ENCODE results near the gene SFXN3.
"Not testable (repeated sequence)": the region's sequence is repeated elsewhere in the genome, so short reads cannot be mapped to it uniquely, and the experiment has no call there.

Gene SFXN3

DNA sequence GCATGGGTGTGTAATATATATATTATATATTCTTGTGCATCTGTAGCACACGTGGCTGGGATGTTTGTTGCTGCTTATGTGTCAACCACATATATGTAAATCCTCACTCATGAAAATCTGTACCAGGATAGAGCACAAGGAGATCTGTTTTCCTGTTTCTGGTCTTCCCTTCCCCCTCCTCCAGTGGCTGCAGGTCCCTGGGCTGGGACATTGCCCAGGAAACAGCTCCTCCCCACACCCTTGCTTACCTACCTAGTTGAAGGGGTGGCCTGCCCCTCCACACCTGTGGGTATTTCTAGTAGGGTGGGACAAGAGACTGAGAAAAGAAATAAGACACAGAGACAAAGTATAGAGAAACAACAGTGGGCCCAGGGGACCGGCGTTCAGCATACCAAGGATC is 2.2 kb downstream of the SFXN3 start:
- CTCF ChIA-PET: interaction anchor here (1.1 to 28.8 kb wide), 6 partner anchors 8 to 109 kb away, joined by 3 to 855 read pairs (median 54); partner anchors contain the start of gene KAZALD1
- POLR2A ChIA-PET: no interaction called here
- no peak for DNase-seq (ENCODE audit: extremely low spot score)
- TF ChIP-seq CTCF (IDR thresholded peaks at IDR 0.05; ENCODE audit: control extremely low read depth, extremely low read depth, low read depth, missing control alignments): no peak

DNA sequence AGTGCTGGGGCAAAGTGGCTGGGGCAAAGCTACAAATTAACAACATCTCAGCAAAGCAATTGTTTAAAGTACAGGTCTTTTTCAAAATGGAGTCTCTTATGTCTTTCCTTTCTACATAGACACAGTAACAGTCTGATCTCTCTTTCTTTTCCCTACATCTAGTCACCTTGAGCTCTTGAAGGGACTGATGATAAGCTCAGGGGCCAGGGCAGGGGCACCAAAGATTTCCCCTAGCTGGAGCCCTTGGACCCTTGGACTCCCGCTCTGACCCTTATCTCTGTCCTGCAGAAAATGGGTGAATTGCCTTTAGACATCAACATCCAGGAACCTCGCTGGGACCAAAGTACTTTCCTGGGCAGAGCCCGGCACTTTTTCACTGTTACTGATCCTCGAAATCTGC is 3.4 kb downstream of the SFXN3 start:
- POLR2A ChIA-PET; DNase-seq (ENCODE audit: extremely low spot score): not testable (repeated sequence)
- CTCF ChIA-PET: interaction anchor here (0.7 to 28.8 kb wide), 5 partner anchors 9 to 172 kb away, joined by 3 to 855 read pairs (median 3); partner anchors contain the start of gene KAZALD1

- ChIA-PET CTCF (interaction anchor here (0.7 to 28.8 kb wide), 3 partner anchors 17 to 107 kb away, joined by 3 to 855 read pairs (median 3); partner anchors contain the start of gene KAZALD1), POLR2A (no interaction called here)
- DNase-seq (ENCODE audit: extremely low spot score): no peak
- no peak for TF ChIP-seq CTCF (IDR thresholded peaks at IDR 0.05; ENCODE audit: control extremely low read depth, extremely low read depth, low read depth, missing control alignments)
Observed at GRCh38 chr10:101035314-101035713, 4.3 kb downstream of the SFXN3 start.

DNA sequence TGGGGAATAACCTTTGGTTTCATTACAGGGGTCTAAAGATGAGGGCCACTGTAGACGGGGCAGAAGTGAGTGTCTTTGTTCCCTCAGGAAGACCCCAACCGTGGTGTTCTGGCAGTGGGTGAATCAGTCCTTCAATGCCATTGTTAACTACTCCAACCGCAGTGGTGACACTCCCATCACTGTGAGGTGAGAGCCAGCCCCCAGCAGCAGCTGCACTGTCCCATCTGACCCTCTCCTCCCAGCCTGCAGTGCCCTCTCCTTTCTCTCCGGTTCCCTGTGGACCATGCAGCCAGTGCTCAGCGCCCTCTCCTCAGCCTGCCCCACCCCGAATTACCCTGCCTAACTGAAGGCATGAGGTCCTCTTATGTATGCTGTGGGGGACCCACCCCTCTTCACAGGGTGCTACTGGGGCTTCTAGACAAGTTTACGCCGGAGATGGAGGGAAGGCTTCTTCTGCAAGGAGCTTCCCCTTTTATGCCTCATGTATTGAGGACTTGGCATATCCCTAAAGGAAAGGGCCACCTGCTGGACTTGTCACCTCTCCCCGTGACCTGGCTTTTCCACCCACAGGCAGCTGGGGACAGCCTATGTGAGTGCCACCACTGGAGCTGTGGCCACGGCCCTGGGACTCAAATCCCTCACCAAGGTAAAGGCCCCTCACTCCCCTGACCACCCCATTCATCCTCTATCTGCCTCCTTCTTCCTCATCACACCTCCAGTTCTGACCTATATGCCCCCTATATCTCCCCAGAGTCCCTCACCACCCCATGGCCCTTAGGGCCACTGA is 5.1 kb downstream of the SFXN3 start:
- POLR2A ChIA-PET: no interaction called here

DNA sequence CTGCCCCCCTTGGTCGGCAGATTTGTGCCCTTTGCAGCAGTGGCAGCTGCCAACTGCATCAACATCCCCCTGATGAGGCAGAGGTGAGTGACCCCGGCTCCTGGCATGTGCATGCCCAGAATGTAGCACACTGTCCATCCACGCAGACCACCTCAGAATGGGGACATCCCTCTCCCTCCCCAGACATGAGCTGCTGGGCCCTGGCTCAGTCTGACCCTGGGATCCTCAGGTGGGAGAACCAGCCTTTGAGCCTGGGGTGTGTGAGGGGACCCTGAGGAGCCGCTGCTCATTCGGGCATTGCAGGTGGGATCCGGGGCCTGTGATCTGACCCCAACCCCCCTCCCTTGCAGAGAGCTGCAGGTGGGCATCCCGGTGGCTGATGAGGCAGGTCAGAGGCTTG is 5.7 kb downstream of the SFXN3 start:
- no peak for TF ChIP-seq CTCF (IDR thresholded peaks at IDR 0.05; ENCODE audit: control extremely low read depth, extremely low read depth, low read depth, missing control alignments)
- ChIA-PET POLR2A (no interaction called here), CTCF (interaction anchor here (1.0 to 28.8 kb wide), 3 partner anchors 11 to 56 kb away, joined by 3 to 855 read pairs (median 3); partner anchors contain the start of gene KAZALD1)
- DNase-seq (ENCODE audit: extremely low spot score): no peak

More for the DNA sequence above, 5.1 kb downstream of the SFXN3 start:
- CTCF ChIA-PET: interaction anchor here (0.7 to 28.8 kb wide), 4 partner anchors 17 to 106 kb away, joined by 3 to 855 read pairs (median 3); partner anchors contain the start of gene KAZALD1
- DNase-seq (ENCODE audit: extremely low spot score): no peak
- TF ChIP-seq CTCF (IDR thresholded peaks at IDR 0.05; ENCODE audit: control extremely low read depth, extremely low read depth, low read depth, missing control alignments): no peak

DNA sequence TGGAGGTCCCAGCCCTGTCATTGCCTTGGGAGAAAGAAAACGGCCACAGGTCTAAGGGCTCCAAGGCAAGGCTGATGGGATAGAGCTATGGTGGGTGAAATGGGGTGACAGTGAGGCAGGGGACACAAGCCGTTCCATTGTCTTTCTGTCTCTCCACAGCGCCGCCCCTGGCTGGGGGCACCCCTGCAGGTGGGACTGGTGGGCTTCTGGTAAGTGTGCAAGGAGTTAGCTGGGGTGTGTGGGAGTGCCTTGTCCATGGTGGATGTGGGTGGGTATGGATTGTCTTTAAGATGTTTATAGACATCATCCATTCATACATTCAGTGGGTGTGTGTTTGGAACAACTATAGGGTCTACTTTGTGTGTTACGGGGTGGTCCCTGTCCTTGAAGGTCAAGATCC is 7.5 kb downstream of the SFXN3 start:
- TF ChIP-seq CTCF (IDR thresholded peaks at IDR 0.05; ENCODE audit: control extremely low read depth, extremely low read depth, low read depth, missing control alignments): no peak
- ChIA-PET CTCF (interaction anchor here (1.0 to 28.8 kb wide), 5 partner anchors 9 to 104 kb away, joined by 5 to 855 read pairs (median 6); partner anchors contain the start of genes KAZALD1, PDZD7 and SFXN3), POLR2A (no interaction called here)
- DNase-seq (ENCODE audit: extremely low spot score): no peak

DNA sequence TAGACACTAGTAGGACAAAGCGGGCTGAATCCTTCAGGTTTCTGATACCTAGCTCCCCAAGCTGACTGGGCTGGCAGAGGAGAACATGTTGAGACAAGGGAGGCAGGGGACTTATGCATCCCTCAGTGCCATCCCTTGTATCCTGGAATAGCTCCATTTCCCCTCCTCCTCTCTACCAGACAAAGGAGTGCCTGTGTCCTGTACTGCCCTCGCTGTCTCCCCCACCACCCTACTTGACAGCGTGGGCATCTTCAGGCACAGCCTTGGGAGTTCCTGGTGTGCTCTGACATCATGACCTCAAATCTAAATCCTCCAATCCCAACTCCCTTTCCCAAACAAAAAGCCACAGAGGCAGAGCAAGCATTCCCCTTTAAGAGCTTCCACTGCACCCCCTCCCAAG is 9.0 kb downstream of the SFXN3 start:
- POLR2A ChIA-PET: interaction anchor here (1.0 kb wide), 1 partner anchor 9 kb away, joined by 3 read pairs; the partner anchor contains the start of genes PDZD7 and SFXN3
- CTCF ChIA-PET: interaction anchor here (1.3 to 28.8 kb wide), 5 partner anchors 11 to 102 kb away, joined by 4 to 855 read pairs (median 55); partner anchors contain the start of genes KAZALD1, PDZD7 and SFXN3
- DNase-seq (ENCODE audit: extremely low spot score): no peak
- TF ChIP-seq CTCF (IDR thresholded peaks at IDR 0.05; ENCODE audit: control extremely low read depth, extremely low read depth, low read depth, missing control alignments): no peak

All from GM10248 (cell line).